Measurements from ENCODE around the gene PDSS2.

DNA sequence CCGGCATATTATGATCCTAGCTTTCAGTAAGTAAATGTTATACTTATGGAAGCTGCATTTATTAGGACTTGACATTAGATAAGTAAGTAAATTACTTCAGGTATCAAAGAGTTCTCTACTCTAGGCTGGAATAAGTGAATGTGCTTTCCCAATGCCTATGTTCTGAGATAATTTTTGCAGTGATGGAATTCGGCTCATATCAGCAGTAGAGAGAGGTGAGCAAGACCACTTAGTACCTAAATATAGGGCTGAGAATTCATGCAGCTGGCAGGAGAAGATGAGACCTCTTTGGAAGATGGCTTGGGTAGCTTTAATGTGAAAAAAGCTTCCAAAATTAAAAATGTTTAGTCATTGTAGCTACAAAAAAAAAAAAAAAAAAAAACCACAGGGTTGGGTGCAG, 330.8 kb downstream of the PDSS2 start:
- TF ChIP-seq CTCF (conservative IDR thresholded peaks at IDR 0.05 in 1 of 2, IDR thresholded peaks at IDR 0.05 in 1 of 2; ENCODE audit: extremely low read depth in 1 of 2, insufficient read depth in 1 of 2, low read depth in 1 of 2, low read length in 2 of 2) (no peak), EZH2 (IDR thresholded peaks at IDR 0.05; ENCODE audit: borderline replicate concordance, low read length) (no peak)

Data from mammary epithelial cell (primary cell).